ENCODE measurements around the gene SLC49A3.
"Not testable (repeated sequence)": the region's sequence is repeated elsewhere in the genome, so short reads cannot be mapped to it uniquely, and the experiment has no call there.

SLC49A3 gene

GRCh38 chr4:699816-700580 lies 11.0 kb upstream of the SLC49A3 start:
- Mint-ChIP-seq H3K4me3 (no peak overlapping the region), H3K27ac (no peak overlapping the region), H3K27me3 (peaks cover 3% of the 10 kb centered on the region)

GRCh38 chr4:694341-694940 lies 5.5 kb upstream of the SLC49A3 start:
- H3K27ac Mint-ChIP-seq; H3K27me3 Mint-ChIP-seq; H3K36me3 Mint-ChIP-seq (ENCODE audit: low read depth); H3K9me3 Mint-ChIP-seq; H3K4me3 Mint-ChIP-seq; H3K4me1 Mint-ChIP-seq (ENCODE audit: low read depth): not testable (repeated sequence)

More at GRCh38 chr4:699816-700580, 11.0 kb upstream of the SLC49A3 start:
- Mint-ChIP-seq H3K4me1 (ENCODE audit: low read depth) (peaks cover 19% of the 10 kb centered on the region), H3K36me3 (ENCODE audit: low read depth) (no peaks in the 10 kb centered on the region), H3K9me3 (no peaks in the 10 kb centered on the region)

- H3K4me3 Mint-ChIP-seq, result no peak overlapping the region
- H3K4me1 Mint-ChIP-seq (ENCODE audit: low read depth), result no peaks in the 10 kb centered on the region
- no peak overlapping the region for H3K27ac Mint-ChIP-seq
- peaks cover 3% of the 10 kb centered on the region for H3K27me3 Mint-ChIP-seq
- no peaks in the 10 kb centered on the region for H3K9me3 Mint-ChIP-seq
- no peaks in the 10 kb centered on the region for H3K36me3 Mint-ChIP-seq (ENCODE audit: low read depth)
These were observed 4.0 kb upstream of the SLC49A3 start for GRCh38 chr4:692771-693554.

- Mint-ChIP-seq H3K27ac (no peak overlapping the region), H3K9me3 (no peaks in the 10 kb centered on the region), H3K4me1 (ENCODE audit: low read depth) (no peaks in the 10 kb centered on the region)
These were observed 772 bp upstream of the SLC49A3 start for GRCh38 chr4:689723-690122.

GRCh38 chr4:687971-688853 lies 739 bp downstream of the SLC49A3 start:
- H3K27ac Mint-ChIP-seq, result no peak overlapping the region
- no peaks in the 10 kb centered on the region for H3K4me1 Mint-ChIP-seq (ENCODE audit: low read depth)
- H3K9me3 Mint-ChIP-seq, result no peaks in the 10 kb centered on the region
- no peaks in the 10 kb centered on the region for H3K36me3 Mint-ChIP-seq (ENCODE audit: low read depth)
- no peaks in the 10 kb centered on the region for H3K27me3 Mint-ChIP-seq
- peak overlapping the region; percentile 37 for H3K4me3 Mint-ChIP-seq

More at GRCh38 chr4:689723-690122, 772 bp upstream of the SLC49A3 start:
- H3K4me3 Mint-ChIP-seq, result no peak overlapping the region
- no peaks in the 10 kb centered on the region for H3K27me3 Mint-ChIP-seq
- no peaks in the 10 kb centered on the region for H3K36me3 Mint-ChIP-seq (ENCODE audit: low read depth)

GRCh38 chr4:687048-687970 lies 1.6 kb downstream of the SLC49A3 start:
- Mint-ChIP-seq H3K9me3 (no peaks in the 10 kb centered on the region), H3K36me3 (ENCODE audit: low read depth) (no peaks in the 10 kb centered on the region), H3K27me3 (no peaks in the 10 kb centered on the region), H3K4me1 (ENCODE audit: low read depth) (peaks cover 4% of the 10 kb centered on the region), H3K27ac (no peak overlapping the region), H3K4me3 (no peak overlapping the region)

- H3K4me3 Mint-ChIP-seq, result no peak overlapping the region
- no peak overlapping the region for H3K27ac Mint-ChIP-seq
- H3K27me3 Mint-ChIP-seq, result no peaks in the 10 kb centered on the region
- H3K4me1 Mint-ChIP-seq (ENCODE audit: low read depth), result peaks cover 4% of the 10 kb centered on the region
- H3K9me3 Mint-ChIP-seq, result no peaks in the 10 kb centered on the region
- no peaks in the 10 kb centered on the region for H3K36me3 Mint-ChIP-seq (ENCODE audit: low read depth)
These were observed 2.4 kb downstream of the SLC49A3 start for GRCh38 chr4:686413-687040.

GRCh38 chr4:685679-686412 lies 3.1 kb downstream of the SLC49A3 start:
- Mint-ChIP-seq H3K36me3 (ENCODE audit: low read depth) (no peaks in the 10 kb centered on the region), H3K4me3 (no peak overlapping the region), H3K27me3 (no peaks in the 10 kb centered on the region), H3K9me3 (no peaks in the 10 kb centered on the region), H3K4me1 (ENCODE audit: low read depth) (peaks cover 4% of the 10 kb centered on the region), H3K27ac (no peak overlapping the region)

- Mint-ChIP-seq H3K36me3 (ENCODE audit: low read depth) (no peaks in the 10 kb centered on the region), H3K27ac (no peak overlapping the region), H3K4me3 (no peak overlapping the region)
These were observed 4.2 kb downstream of the SLC49A3 start for GRCh38 chr4:684623-685327.

GRCh38 chr4:683982-684622 lies 4.8 kb downstream of the SLC49A3 start:
- H3K27me3 Mint-ChIP-seq, result no peaks in the 10 kb centered on the region
- H3K4me1 Mint-ChIP-seq (ENCODE audit: low read depth), result peaks cover 12% of the 10 kb centered on the region
- H3K36me3 Mint-ChIP-seq (ENCODE audit: low read depth), result no peaks in the 10 kb centered on the region
- H3K27ac Mint-ChIP-seq, result no peak overlapping the region
- H3K9me3 Mint-ChIP-seq, result no peaks in the 10 kb centered on the region
- H3K4me3 Mint-ChIP-seq, result no peak overlapping the region

More at GRCh38 chr4:684623-685327, 4.2 kb downstream of the SLC49A3 start:
- Mint-ChIP-seq H3K9me3 (no peaks in the 10 kb centered on the region), H3K27me3 (no peaks in the 10 kb centered on the region), H3K4me1 (ENCODE audit: low read depth) (peaks cover 12% of the 10 kb centered on the region)

GRCh38 chr4:683247-683897 lies 5.6 kb downstream of the SLC49A3 start:
- H3K4me3 Mint-ChIP-seq, result no peak overlapping the region
- peaks cover 12% of the 10 kb centered on the region for H3K4me1 Mint-ChIP-seq (ENCODE audit: low read depth)
- no peaks in the 10 kb centered on the region for H3K27me3 Mint-ChIP-seq
- H3K9me3 Mint-ChIP-seq, result no peaks in the 10 kb centered on the region
- H3K27ac Mint-ChIP-seq, result no peak overlapping the region
- no peaks in the 10 kb centered on the region for H3K36me3 Mint-ChIP-seq (ENCODE audit: low read depth)
